Measurements from ENCODE around the gene IVD. TPM values are rescaled to one million over a fixed set of nuclear protein-coding genes. Genes with fewer than 3 reads are reported as not detected.

Gene IVD
- polyA plus RNA-seq, 2 donors, result 13.4 to 14.9 TPM

- Histone ChIP-seq H3K27me3 (ENCODE audit: control insufficient read depth in 1 of 2, insufficient read depth in 2 of 2, low read length in 2 of 2) (no peaks in the 10 kb centered on the region), H3K9me3 (ENCODE audit: control insufficient read depth in 2 of 2, insufficient read depth in 1 of 2, low read depth in 1 of 2, low read length in 1 of 2) (no peaks in the 10 kb centered on the region), H3K4me3 (ENCODE audit: low read depth in 1 of 2, low read length in 2 of 2) (no peak overlapping the region), H3K36me3 (ENCODE audit: control insufficient read depth in 2 of 2, insufficient read depth in 2 of 2, low read length in 1 of 2) (peaks cover 12 to 42% of the 10 kb centered on the region in 2 donors), H3K27ac (ENCODE audit: low read depth in 2 of 2, low read length in 1 of 2) (no peak overlapping the region), H3K4me1 (ENCODE audit: control insufficient read depth in 2 of 2, insufficient read depth in 2 of 2, low read length in 1 of 2) (peaks cover 0 to 8% of the 10 kb centered on the region in 2 donors)
- 95% methylated on average over 21 of the region's 21 CpGs for WGBS, 2 donors
Observed at GRCh38 chr15:40461958-40462357, 56.4 kb downstream of the IVD start.

GRCh38 chr15:40463279-40463678 lies 57.7 kb downstream of the IVD start:
- peaks cover 0 to 7% of the 10 kb centered on the region in 2 donors for H3K4me1 ChIP-seq (ENCODE audit: control insufficient read depth in 2 of 2, insufficient read depth in 2 of 2, low read length in 1 of 2)
- H3K27ac ChIP-seq (ENCODE audit: low read depth in 2 of 2, low read length in 1 of 2), result no peak overlapping the region
- no peaks in the 10 kb centered on the region for H3K27me3 ChIP-seq (ENCODE audit: control insufficient read depth in 1 of 2, insufficient read depth in 2 of 2, low read length in 2 of 2)
- H3K4me3 ChIP-seq (ENCODE audit: low read depth in 1 of 2, low read length in 2 of 2), result no peak overlapping the region
- H3K9me3 ChIP-seq (ENCODE audit: control insufficient read depth in 2 of 2, insufficient read depth in 1 of 2, low read depth in 1 of 2, low read length in 1 of 2), result no peaks in the 10 kb centered on the region
- H3K36me3 ChIP-seq (ENCODE audit: control insufficient read depth in 2 of 2, insufficient read depth in 2 of 2, low read length in 1 of 2), result peaks cover 17 to 42% of the 10 kb centered on the region in 2 donors
- WGBS, 2 donors, result 96 to 99% methylated on average over 2 of the region's 2 CpGs

DNA sequence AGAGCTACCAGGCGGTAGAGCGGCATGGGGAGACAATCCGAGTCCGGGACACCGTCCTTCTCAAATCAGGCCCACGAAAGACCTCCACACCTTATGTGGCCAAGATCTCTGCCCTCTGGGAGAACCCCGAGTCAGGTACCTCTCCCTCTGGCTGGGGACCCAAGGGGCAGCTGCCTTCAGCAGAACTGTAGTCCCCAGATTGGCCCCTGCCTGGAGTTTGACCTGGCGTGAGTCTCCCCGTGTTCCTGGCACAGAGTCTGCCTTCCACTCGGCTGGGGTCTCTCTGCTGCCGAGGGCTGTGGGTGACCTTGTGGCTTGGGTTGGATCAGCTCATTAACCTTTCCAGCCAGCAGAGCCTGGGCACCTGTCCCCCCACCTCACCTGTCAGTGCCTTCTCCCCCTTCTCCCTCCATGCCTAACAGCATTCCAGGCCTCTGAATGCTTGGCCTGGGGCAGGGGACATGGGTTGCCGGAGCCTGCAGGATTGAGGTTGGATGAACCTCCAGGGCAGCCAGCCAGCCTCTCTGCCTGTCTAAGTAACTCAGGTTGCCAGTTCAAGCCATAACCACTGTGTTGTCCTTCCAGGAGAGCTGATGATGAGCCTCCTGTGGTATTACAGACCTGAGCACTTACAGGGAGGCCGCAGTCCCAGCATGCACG lies 58.4 kb downstream of the IVD start:
- no peaks in the 10 kb centered on the region for H3K9me3 ChIP-seq (ENCODE audit: control insufficient read depth in 2 of 2, insufficient read depth in 1 of 2, low read depth in 1 of 2, low read length in 1 of 2)
- H3K27ac ChIP-seq (ENCODE audit: low read depth in 2 of 2, low read length in 1 of 2), result no peak overlapping the region
- H3K4me3 ChIP-seq (ENCODE audit: low read depth in 1 of 2, low read length in 2 of 2), result no peak overlapping the region
- peaks cover 0 to 7% of the 10 kb centered on the region in 2 donors for H3K4me1 ChIP-seq (ENCODE audit: control insufficient read depth in 2 of 2, insufficient read depth in 2 of 2, low read length in 1 of 2)
- peaks cover 17 to 37% of the 10 kb centered on the region in 2 donors for H3K36me3 ChIP-seq (ENCODE audit: control insufficient read depth in 2 of 2, insufficient read depth in 2 of 2, low read length in 1 of 2)
- H3K27me3 ChIP-seq (ENCODE audit: control insufficient read depth in 1 of 2, insufficient read depth in 2 of 2, low read length in 2 of 2), result no peaks in the 10 kb centered on the region
- 86 to 87% methylated on average over 14 of the region's 14 CpGs for WGBS, 2 donors

DNA sequence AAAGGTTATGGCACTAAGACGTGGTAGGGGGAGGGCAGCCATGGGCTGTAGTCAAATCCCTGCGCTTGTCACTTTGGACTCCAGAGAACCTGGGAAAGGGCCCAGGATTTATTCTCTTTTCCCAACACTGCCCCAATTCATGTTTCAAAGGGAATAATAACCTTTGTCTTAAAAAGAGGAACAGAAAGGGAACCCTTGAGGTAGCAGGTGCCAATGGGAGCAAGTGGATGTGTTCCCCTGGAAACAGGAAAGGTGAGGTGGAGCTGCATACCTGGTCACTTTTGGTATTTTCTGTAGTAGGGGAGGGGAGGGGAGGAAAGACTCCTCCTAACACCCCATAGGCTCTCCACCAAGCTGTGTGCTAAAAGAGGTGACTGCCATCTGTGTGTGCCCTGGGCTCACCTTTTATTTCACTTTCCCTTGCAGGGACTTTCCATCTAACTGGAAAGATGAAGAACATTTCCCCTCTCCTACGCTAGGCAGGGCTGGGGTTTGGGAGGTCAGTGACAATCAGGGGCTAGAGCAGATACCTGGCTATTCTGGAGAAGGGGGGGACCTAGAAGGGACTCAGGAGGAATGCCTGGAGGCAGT lies 59.1 kb downstream of the IVD start:
- peaks cover 0 to 7% of the 10 kb centered on the region in 2 donors for H3K4me1 ChIP-seq (ENCODE audit: control insufficient read depth in 2 of 2, insufficient read depth in 2 of 2, low read length in 1 of 2)
- H3K4me3 ChIP-seq (ENCODE audit: low read depth in 1 of 2, low read length in 2 of 2), result no peak overlapping the region
- 80 to 87% methylated on average over 3 of the region's 3 CpGs for WGBS, 2 donors
- H3K27me3 ChIP-seq (ENCODE audit: control insufficient read depth in 1 of 2, insufficient read depth in 2 of 2, low read length in 2 of 2), result no peaks in the 10 kb centered on the region
- no peak overlapping the region for H3K27ac ChIP-seq (ENCODE audit: low read depth in 2 of 2, low read length in 1 of 2)
- no peaks in the 10 kb centered on the region for H3K9me3 ChIP-seq (ENCODE audit: control insufficient read depth in 2 of 2, insufficient read depth in 1 of 2, low read depth in 1 of 2, low read length in 1 of 2)
- peaks cover 17 to 32% of the 10 kb centered on the region in 2 donors for H3K36me3 ChIP-seq (ENCODE audit: control insufficient read depth in 2 of 2, insufficient read depth in 2 of 2, low read length in 1 of 2)

GRCh38 chr15:40465939-40466338 lies 60.3 kb downstream of the IVD start:
- Histone ChIP-seq H3K27me3 (ENCODE audit: control insufficient read depth in 1 of 2, insufficient read depth in 2 of 2, low read length in 2 of 2) (no peaks in the 10 kb centered on the region), H3K4me3 (ENCODE audit: low read depth in 1 of 2, low read length in 2 of 2) (no peak overlapping the region), H3K27ac (ENCODE audit: low read depth in 2 of 2, low read length in 1 of 2) (no peak overlapping the region), H3K9me3 (ENCODE audit: control insufficient read depth in 2 of 2, insufficient read depth in 1 of 2, low read depth in 1 of 2, low read length in 1 of 2) (no peaks in the 10 kb centered on the region), H3K4me1 (ENCODE audit: control insufficient read depth in 2 of 2, insufficient read depth in 2 of 2, low read length in 1 of 2) (peaks cover 0 to 7% of the 10 kb centered on the region in 2 donors), H3K36me3 (ENCODE audit: control insufficient read depth in 2 of 2, insufficient read depth in 2 of 2, low read length in 1 of 2) (peaks cover 17 to 27% of the 10 kb centered on the region in 2 donors)
- WGBS, 2 donors, result 96% methylated on average over 10 of the region's 10 CpGs

GRCh38 chr15:40466426-40467260 lies 61.0 kb downstream of the IVD start:
- no peak overlapping the region for H3K4me3 ChIP-seq (ENCODE audit: low read depth in 1 of 2, low read length in 2 of 2)
- no peaks in the 10 kb centered on the region for H3K9me3 ChIP-seq (ENCODE audit: control insufficient read depth in 2 of 2, insufficient read depth in 1 of 2, low read depth in 1 of 2, low read length in 1 of 2)
- peaks cover 17 to 27% of the 10 kb centered on the region in 2 donors for H3K36me3 ChIP-seq (ENCODE audit: control insufficient read depth in 2 of 2, insufficient read depth in 2 of 2, low read length in 1 of 2)
- WGBS, 2 donors, result 73 to 75% methylated on average over 7 of the region's 7 CpGs
- H3K27ac ChIP-seq (ENCODE audit: low read depth in 2 of 2, low read length in 1 of 2), result no peak overlapping the region
- H3K4me1 ChIP-seq (ENCODE audit: control insufficient read depth in 2 of 2, insufficient read depth in 2 of 2, low read length in 1 of 2), result peaks cover 0 to 7% of the 10 kb centered on the region in 2 donors
- H3K27me3 ChIP-seq (ENCODE audit: control insufficient read depth in 1 of 2, insufficient read depth in 2 of 2, low read length in 2 of 2), result no peaks in the 10 kb centered on the region

- no peaks in the 10 kb centered on the region for H3K9me3 ChIP-seq (ENCODE audit: control insufficient read depth in 2 of 2, insufficient read depth in 1 of 2, low read depth in 1 of 2, low read length in 1 of 2)
- no peaks in the 10 kb centered on the region for H3K27me3 ChIP-seq (ENCODE audit: control insufficient read depth in 1 of 2, insufficient read depth in 2 of 2, low read length in 2 of 2)
- peaks cover 0 to 12% of the 10 kb centered on the region in 2 donors for H3K4me1 ChIP-seq (ENCODE audit: control insufficient read depth in 2 of 2, insufficient read depth in 2 of 2, low read length in 1 of 2)
- H3K4me3 ChIP-seq (ENCODE audit: low read depth in 1 of 2, low read length in 2 of 2), result no peak overlapping the region
- no peak overlapping the region for H3K27ac ChIP-seq (ENCODE audit: low read depth in 2 of 2, low read length in 1 of 2)
- peaks cover 17 to 24% of the 10 kb centered on the region in 2 donors for H3K36me3 ChIP-seq (ENCODE audit: control insufficient read depth in 2 of 2, insufficient read depth in 2 of 2, low read length in 1 of 2)
Observed at GRCh38 chr15:40467261-40467615, 61.6 kb downstream of the IVD start.

GRCh38 chr15:40468898-40469331 lies 63.3 kb downstream of the IVD start:
- no peaks in the 10 kb centered on the region for H3K9me3 ChIP-seq (ENCODE audit: control insufficient read depth in 2 of 2, insufficient read depth in 1 of 2, low read depth in 1 of 2, low read length in 1 of 2)
- H3K4me3 ChIP-seq (ENCODE audit: low read depth in 1 of 2, low read length in 2 of 2), result no peak overlapping the region
- H3K4me1 ChIP-seq (ENCODE audit: control insufficient read depth in 2 of 2, insufficient read depth in 2 of 2, low read length in 1 of 2), result peaks cover 0 to 12% of the 10 kb centered on the region in 2 donors
- WGBS, 2 donors, result 89 to 91% methylated on average over 4 of the region's 4 CpGs
- peaks cover 15 to 19% of the 10 kb centered on the region in 2 donors for H3K36me3 ChIP-seq (ENCODE audit: control insufficient read depth in 2 of 2, insufficient read depth in 2 of 2, low read length in 1 of 2)
- H3K27ac ChIP-seq (ENCODE audit: low read depth in 2 of 2, low read length in 1 of 2), result no peak overlapping the region
- H3K27me3 ChIP-seq (ENCODE audit: control insufficient read depth in 1 of 2, insufficient read depth in 2 of 2, low read length in 2 of 2), result no peaks in the 10 kb centered on the region

DNA sequence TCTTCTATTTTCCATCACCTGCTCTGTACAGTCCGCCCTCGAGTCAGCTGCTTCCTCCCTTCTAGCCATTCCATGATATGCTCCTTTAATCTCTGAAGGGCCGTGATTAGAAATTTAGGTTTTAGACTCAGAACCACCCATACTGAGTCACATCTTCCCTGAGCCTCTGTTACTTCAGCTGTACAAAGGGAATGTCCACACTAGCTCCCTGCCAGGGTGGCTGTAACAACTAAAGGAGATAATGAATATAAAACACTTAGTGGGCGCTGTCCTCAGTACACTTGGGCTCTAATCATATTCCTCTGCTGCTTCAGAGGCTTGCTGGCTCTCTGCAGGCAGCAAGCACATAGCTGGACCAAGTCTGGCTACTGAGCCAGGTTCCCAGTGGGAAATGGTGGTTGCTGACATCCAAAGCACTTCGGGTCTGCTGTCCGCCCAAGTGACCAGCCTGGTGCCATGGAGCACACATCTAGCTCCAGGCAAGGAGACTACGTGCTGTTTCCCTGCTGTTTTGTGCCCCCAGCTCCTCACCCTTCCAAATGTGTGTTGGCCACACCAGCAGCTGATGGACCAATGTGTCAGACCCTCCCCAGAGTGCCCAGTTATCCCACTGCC lies 64.3 kb downstream of the IVD start:
- peaks cover 0 to 12% of the 10 kb centered on the region in 2 donors for H3K4me1 ChIP-seq (ENCODE audit: control insufficient read depth in 2 of 2, insufficient read depth in 2 of 2, low read length in 1 of 2)
- no peaks in the 10 kb centered on the region for H3K9me3 ChIP-seq (ENCODE audit: control insufficient read depth in 2 of 2, insufficient read depth in 1 of 2, low read depth in 1 of 2, low read length in 1 of 2)
- H3K36me3 ChIP-seq (ENCODE audit: control insufficient read depth in 2 of 2, insufficient read depth in 2 of 2, low read length in 1 of 2), result peaks cover 11 to 15% of the 10 kb centered on the region in 2 donors
- H3K27me3 ChIP-seq (ENCODE audit: control insufficient read depth in 1 of 2, insufficient read depth in 2 of 2, low read length in 2 of 2), result no peaks in the 10 kb centered on the region
- whole genome bisulfite sequencing, 2 donors, result 71 to 78% methylated on average over 7 of the region's 7 CpGs
- H3K27ac ChIP-seq (ENCODE audit: low read depth in 2 of 2, low read length in 1 of 2), result peak overlapping the region; percentile 83
- no peak overlapping the region for H3K4me3 ChIP-seq (ENCODE audit: low read depth in 1 of 2, low read length in 2 of 2)
